ENCODE data around the gene ISY1.
A peak's percentile ranks its signal among the peaks of the same experiment; 100 is the strongest.
"Not testable (repeated sequence)": the region's sequence is repeated elsewhere in the genome, so short reads cannot be mapped to it uniquely, and the experiment has no call there.

ISY1 gene

GRCh38 chr3:129160891-129161859 lies at the start of gene ISY1:
TSS of gene ISY1 (minus strand) at chr3:129161063. CDS start at chr3:129160975, 88 bp downstream.
- peak; percentile 67 for DNase-seq (ENCODE audit: low read depth)

GRCh38 chr3:129207479-129207878 lies 46.6 kb upstream of the ISY1 start:
- no peak for DNase-seq (ENCODE audit: low read depth)

GRCh38 chr3:129205109-129205832 lies 44.4 kb upstream of the ISY1 start:
- DNase-seq (ENCODE audit: low read depth) = no peak

- no peak for DNase-seq (ENCODE audit: low read depth)
Measured at GRCh38 chr3:129204473-129204872, 43.6 kb upstream of the ISY1 start.

GRCh38 chr3:129199366-129199765 lies 38.5 kb upstream of the ISY1 start:
- no peak for DNase-seq (ENCODE audit: low read depth)

GRCh38 chr3:129197321-129197720 lies 36.5 kb upstream of the ISY1 start:
- no peak for DNase-seq (ENCODE audit: low read depth)

- DNase-seq (ENCODE audit: low read depth) = no peak
Measured at GRCh38 chr3:129196601-129197000, 35.7 kb upstream of the ISY1 start.

GRCh38 chr3:129195731-129196256 lies 34.9 kb upstream of the ISY1 start:
- no peak for DNase-seq (ENCODE audit: low read depth)

GRCh38 chr3:129189793-129190192 lies 28.9 kb upstream of the ISY1 start:
- DNase-seq (ENCODE audit: low read depth) = not testable (repeated sequence)

- no peak for DNase-seq (ENCODE audit: low read depth)
Measured at GRCh38 chr3:129187857-129188256, 27.0 kb upstream of the ISY1 start.

GRCh38 chr3:129185783-129186182 lies 24.9 kb upstream of the ISY1 start:
- no peak for DNase-seq (ENCODE audit: low read depth)

GRCh38 chr3:129184784-129185542 lies 24.1 kb upstream of the ISY1 start:
- DNase-seq (ENCODE audit: low read depth) = not testable (repeated sequence)

GRCh38 chr3:129184396-129184657 lies 23.5 kb upstream of the ISY1 start:
- DNase-seq (ENCODE audit: low read depth) = no peak

- DNase-seq (ENCODE audit: low read depth) = peak; percentile 90
Measured at GRCh38 chr3:129183569-129184395, 22.9 kb upstream of the ISY1 start, which contains the start of gene CNBP. TSS of gene CNBP (minus strand) at chr3:129183896. CDS start at chr3:129171757, 12,139 bp downstream.

- DNase-seq (ENCODE audit: low read depth) = no peak
Measured at GRCh38 chr3:129182390-129183185, 21.7 kb upstream of the ISY1 start.

- DNase-seq (ENCODE audit: low read depth) = no peak
Measured at GRCh38 chr3:129181819-129182218, 21.0 kb upstream of the ISY1 start.

- DNase-seq (ENCODE audit: low read depth) = no peak
Measured at GRCh38 chr3:129180461-129180860, 19.6 kb upstream of the ISY1 start.

- no peak for DNase-seq (ENCODE audit: low read depth)
Measured at GRCh38 chr3:129176051-129176450, 15.2 kb upstream of the ISY1 start.

- no peak for DNase-seq (ENCODE audit: low read depth)
Measured at GRCh38 chr3:129173725-129174124, 12.9 kb upstream of the ISY1 start.

- no peak for DNase-seq (ENCODE audit: low read depth)
Measured at GRCh38 chr3:129173206-129173605, 12.3 kb upstream of the ISY1 start.

Measured in stimulated activated CD8-positive, alpha-beta memory T cell treated with anti-CD3 and anti-CD28 coated beads, Interleukin-15, amount 100 ng/mL, for 24 hours (primary cell).